CD14-positive monocyte (primary cell): Measurements from ENCODE around the gene TENM3. TPM values are rescaled to one million over a fixed set of nuclear protein-coding genes. Genes with fewer than 3 reads are reported as not detected.

ENCODE experiments used
- DNase-seq, 3 donors: peaks; one replicate each; pipeline ENCODE4 v3.0.0-alpha.2; 2011 to 2022
- H2AFZ ChIP-seq: 2 replicates; pipeline ENCODE4 v1.6.0; 2012; ENCODE audit warnings: mild to moderate bottlenecking, low read depth, low read length, inconsistent platforms; ENCODE audit not compliant: insufficient read depth, poor library complexity, severe bottlenecking
- H3K27ac ChIP-seq, 2 donors: 1 replicate in 1 of 2; 2 replicates in 1 of 2; pipeline ENCODE4 v1.5.1; 2012 to 2013; ENCODE audit warnings: low read length in 2 of 2, control low read depth in 1 of 2, inconsistent platforms in 1 of 2, low read depth in 1 of 2, mild to moderate bottlenecking in 1 of 2
- H3K27me3 ChIP-seq, 2 donors: one replicate each; pipeline versions ENCODE4 v1.6.0 to v1.6.1; 2011 to 2013; ENCODE audit warnings: low read length in 2 of 2; ENCODE audit not compliant: control insufficient read depth in 2 of 2, insufficient read depth in 2 of 2
- H3K36me3 ChIP-seq, 2 donors: replicated peaks in 1 of 2; 1 replicate in 1 of 2; 2 replicates in 1 of 2; pipeline versions ENCODE4 v1.5.1 to v1.6.1; 2012 to 2013; ENCODE audit warnings: low read length in 2 of 2, control low read depth in 1 of 2, inconsistent platforms in 1 of 2, mild to moderate bottlenecking in 1 of 2; ENCODE audit not compliant: insufficient read depth in 2 of 2, control insufficient read depth in 1 of 2
- H3K4me1 ChIP-seq, 2 donors: 1 replicate in 1 of 2; 2 replicates in 1 of 2; pipeline versions ENCODE4 v1.5.1 to v1.6.1; 2012 to 2013; ENCODE audit warnings: low read length in 2 of 2, control low read depth in 1 of 2, inconsistent platforms in 1 of 2, mild to moderate bottlenecking in 1 of 2, moderate library complexity in 1 of 2; ENCODE audit not compliant: insufficient read depth in 2 of 2, control insufficient read depth in 1 of 2
- H3K4me2 ChIP-seq: replicated peaks from 2 replicates; pipeline ENCODE3; 2012; ENCODE audit warnings: low read length, moderate library complexity, mild to moderate bottlenecking; ENCODE audit not compliant: poor library complexity, severe bottlenecking; ENCODE audit errors: extremely low read depth
- H3K4me3 ChIP-seq, 3 experiments: fragments of 200-600 bp in 1 of 3; sonication (generic) in 1 of 3; replicated peaks in 1 of 3; 1 replicate in 2 of 3; 2 replicates in 1 of 3; pipeline ENCODE4 v1.5.1; 2011 to 2013; ENCODE audit warnings: low read length in 3 of 3, mild to moderate bottlenecking in 3 of 3, control low read depth in 2 of 3, low read depth in 2 of 3, inconsistent platforms in 1 of 3, moderate library complexity in 1 of 3
- H3K79me2 ChIP-seq: 2 replicates; pipeline ENCODE4 v1.6.0; 2012; ENCODE audit warnings: mild to moderate bottlenecking, control low read depth, inconsistent platforms, low read length, moderate library complexity; ENCODE audit not compliant: insufficient read depth
- H3K9ac ChIP-seq: 2 replicates; pipeline ENCODE4 v1.6.0; 2017; ENCODE audit warnings: low read length, mild to moderate bottlenecking; ENCODE audit not compliant: insufficient read depth, poor library complexity, severe bottlenecking
- H3K9me3 ChIP-seq, 2 donors: replicated peaks in 1 of 2; 1 replicate in 1 of 2; 2 replicates in 1 of 2; pipeline versions ENCODE4 v1.5.1 to v1.6.1; 2012 to 2013; ENCODE audit warnings: low read length in 2 of 2, control low read depth in 1 of 2; ENCODE audit not compliant: control insufficient read depth in 1 of 2, insufficient read depth in 1 of 2
- H4K20me1 ChIP-seq: 2 replicates; pipeline ENCODE4 v1.6.0; 2012; ENCODE audit warnings: mild to moderate bottlenecking, low read length, control low read depth, moderate library complexity; ENCODE audit not compliant: insufficient read depth
- H3K27ac Mint-ChIP-seq, 7 donors: one replicate each; pipeline ENCODE4 v1.8.0; 2020; ENCODE audit warnings: mild to moderate bottlenecking in 7 of 7, mixed read lengths in 7 of 7, moderate library complexity in 6 of 7, inconsistent platforms in 2 of 7
- H3K27me3 Mint-ChIP-seq, 3 donors: one replicate each; pipeline ENCODE4 v1.8.0; 2021 to 2022; ENCODE audit warnings: low read depth in 3 of 3, mild to moderate bottlenecking in 3 of 3, mixed read lengths in 3 of 3, moderate library complexity in 3 of 3, inconsistent platforms in 1 of 3
- H3K36me3 Mint-ChIP-seq, 2 donors: one replicate each; pipeline ENCODE4 v1.8.0; 2020; ENCODE audit warnings: mixed read lengths in 2 of 2, inconsistent platforms in 1 of 2, mild to moderate bottlenecking in 1 of 2
- H3K4me1 Mint-ChIP-seq: one replicate; pipeline ENCODE4 v1.8.0; 2020; ENCODE audit warnings: mild to moderate bottlenecking, mixed read lengths
- H3K4me3 Mint-ChIP-seq, 2 donors: one replicate each; pipeline ENCODE4 v1.8.0; 2020; ENCODE audit warnings: mild to moderate bottlenecking in 2 of 2, mixed read lengths in 2 of 2, moderate library complexity in 1 of 2
- H3K9me3 Mint-ChIP-seq, 7 donors: one replicate each; pipeline ENCODE4 v1.8.0; 2020 to 2022; ENCODE audit warnings: mixed read lengths in 7 of 7, mild to moderate bottlenecking in 6 of 7, moderate library complexity in 6 of 7, inconsistent platforms in 2 of 7
- WGBS: methylation state at CpG from one replicate; pipeline ENCODE4 v1.1.5; 2013; ENCODE audit warnings: missing lambda C conversion rate; ENCODE audit not compliant: insufficient coverage; 5-methylcytosine and 5-hydroxymethylcytosine counted together
- intact Hi-C, 2 donors: fragments of 100-400 bp; cut with micrococcal nuclease; formaldehyde crosslinking; loops; one replicate each; pipeline versions ENCODE4 v1.15.0 to v1.15.1; 2023
- polyA plus RNA-seq, 3 donors: library from polyadenylated mRNA; depleted of rRNA in 1 of 3; unstranded in 2 of 3; stranded (reverse) in 1 of 3; fragments of 300-500 nt in 2 of 3; fragments of >200 nt in 1 of 3; fragmentation: Illumina TruSeq in 2 of 3; gene quantifications; 1 replicate in 2 of 3; 2 replicates in 1 of 3; pipeline ENCODE4 v1.2.3, GENCODE V29; 2012 to 2021
- TF ChIP-seq, protein P1 (sequence below): fragments of 200-600 bp; IDR thresholded peaks from one replicate; pipeline ENCODE4 v1.8.0; 2022; ENCODE audit warnings: antibody characterized with exemption, mild to moderate bottlenecking

TENM3 gene
- polyA plus RNA-seq, 3 donors: not detected

GRCh38 chr4:182549356-182549755 is 306.2 kb downstream of the TENM3 start:
- no peaks in the 10 kb centered on the region for H3K79me2 ChIP-seq
- H3K27me3 ChIP-seq: no peaks in the 10 kb centered on the region
- no peak overlapping the region for H3K27ac Mint-ChIP-seq
- peaks cover 0 to 6% (median 0%) of the 10 kb centered on the region in 7 donors for H3K9me3 Mint-ChIP-seq
- no peaks in the 10 kb centered on the region for H3K36me3 ChIP-seq
- no peak overlapping the region for H3K9ac ChIP-seq
- H2AFZ ChIP-seq: no peak overlapping the region
- H3K9me3 ChIP-seq: no peaks in the 10 kb centered on the region
- DNase-seq: no peak
- H3K4me1 ChIP-seq: no peaks in the 10 kb centered on the region
- no peak overlapping the region for H3K4me3 Mint-ChIP-seq
- H3K4me3 ChIP-seq: no peak overlapping the region
- H3K36me3 Mint-ChIP-seq: no peaks in the 10 kb centered on the region
- H4K20me1 ChIP-seq: no peaks in the 10 kb centered on the region
- peaks cover 0 to 1% (median 0%) of the 10 kb centered on the region in 3 donors for H3K27me3 Mint-ChIP-seq
- TF ChIP-seq, protein P1, sequence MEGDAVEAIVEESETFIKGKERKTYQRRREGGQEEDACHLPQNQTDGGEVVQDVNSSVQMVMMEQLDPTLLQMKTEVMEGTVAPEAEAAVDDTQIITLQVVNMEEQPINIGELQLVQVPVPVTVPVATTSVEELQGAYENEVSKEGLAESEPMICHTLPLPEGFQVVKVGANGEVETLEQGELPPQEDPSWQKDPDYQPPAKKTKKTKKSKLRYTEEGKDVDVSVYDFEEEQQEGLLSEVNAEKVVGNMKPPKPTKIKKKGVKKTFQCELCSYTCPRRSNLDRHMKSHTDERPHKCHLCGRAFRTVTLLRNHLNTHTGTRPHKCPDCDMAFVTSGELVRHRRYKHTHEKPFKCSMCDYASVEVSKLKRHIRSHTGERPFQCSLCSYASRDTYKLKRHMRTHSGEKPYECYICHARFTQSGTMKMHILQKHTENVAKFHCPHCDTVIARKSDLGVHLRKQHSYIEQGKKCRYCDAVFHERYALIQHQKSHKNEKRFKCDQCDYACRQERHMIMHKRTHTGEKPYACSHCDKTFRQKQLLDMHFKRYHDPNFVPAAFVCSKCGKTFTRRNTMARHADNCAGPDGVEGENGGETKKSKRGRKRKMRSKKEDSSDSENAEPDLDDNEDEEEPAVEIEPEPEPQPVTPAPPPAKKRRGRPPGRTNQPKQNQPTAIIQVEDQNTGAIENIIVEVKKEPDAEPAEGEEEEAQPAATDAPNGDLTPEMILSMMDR: no peak
- no peak overlapping the region for H3K27ac ChIP-seq
- H3K4me2 ChIP-seq: no peak overlapping the region
- no peaks in the 10 kb centered on the region for H3K4me1 Mint-ChIP-seq
- intact Hi-C loops: no loop called here
- 80% methylated on average over 2 of the region's 5 CpGs for WGBS

GRCh38 chr4:182552948-182553347 is 309.7 kb downstream of the TENM3 start:
- no peaks in the 10 kb centered on the region for H3K36me3 ChIP-seq
- no peaks in the 10 kb centered on the region for H3K9me3 ChIP-seq
- Mint-ChIP-seq H3K9me3 (peaks cover 0 to 3% (median 0%) of the 10 kb centered on the region in 7 donors), H3K27ac (peak overlapping the region in 1 of 7 donors; percentile 38), H3K4me1 (no peaks in the 10 kb centered on the region), H3K36me3 (no peaks in the 10 kb centered on the region), H3K4me3 (no peak overlapping the region), H3K27me3 (peaks cover 0 to 1% (median 0%) of the 10 kb centered on the region in 3 donors)
- H2AFZ ChIP-seq: no peak overlapping the region
- no peak for DNase-seq
- WGBS: 85% methylated on average over 7 of the region's 9 CpGs
- no peak overlapping the region for H3K9ac ChIP-seq
- H3K4me2 ChIP-seq: no peak overlapping the region
- intact Hi-C loops: no loop called here
- H3K4me1 ChIP-seq: no peaks in the 10 kb centered on the region
- H3K27ac ChIP-seq: no peak overlapping the region
- TF ChIP-seq, protein P1: no peak
- no peaks in the 10 kb centered on the region for H4K20me1 ChIP-seq
- no peak overlapping the region for H3K4me3 ChIP-seq
- H3K27me3 ChIP-seq: no peaks in the 10 kb centered on the region
- no peaks in the 10 kb centered on the region for H3K79me2 ChIP-seq
